NCI-H460 (cell line): ENCODE data around the gene ADAMTS17. TPM values are rescaled to one million over a fixed set of nuclear protein-coding genes. Genes with fewer than 3 reads are reported as not detected.
A peak's percentile ranks its signal among the peaks of the same experiment; 100 is the strongest.

Experiments used
- DNase-seq: peaks from one replicate; pipeline ENCODE4 v3.0.0-alpha.2; 2016; ENCODE audit warnings: low read depth; ENCODE audit errors: extremely low read depth
- polyA plus RNA-seq: library from polyadenylated mRNA; depleted of rRNA; stranded (reverse); fragments of >200 nt; gene quantifications from 2 replicates; pipeline ENCODE4 v1.2.3, GENCODE V29; 2014; cell fraction: nucleus; rRNA removed
- total RNA-seq: library from RNA; depleted of rRNA; stranded (reverse); fragments of >200 nt; shearing (Covaris generic); gene quantifications from 2 replicates; pipeline ENCODE4 v1.2.3, GENCODE V29; 2014; rRNA removed

Gene ADAMTS17, protein sequence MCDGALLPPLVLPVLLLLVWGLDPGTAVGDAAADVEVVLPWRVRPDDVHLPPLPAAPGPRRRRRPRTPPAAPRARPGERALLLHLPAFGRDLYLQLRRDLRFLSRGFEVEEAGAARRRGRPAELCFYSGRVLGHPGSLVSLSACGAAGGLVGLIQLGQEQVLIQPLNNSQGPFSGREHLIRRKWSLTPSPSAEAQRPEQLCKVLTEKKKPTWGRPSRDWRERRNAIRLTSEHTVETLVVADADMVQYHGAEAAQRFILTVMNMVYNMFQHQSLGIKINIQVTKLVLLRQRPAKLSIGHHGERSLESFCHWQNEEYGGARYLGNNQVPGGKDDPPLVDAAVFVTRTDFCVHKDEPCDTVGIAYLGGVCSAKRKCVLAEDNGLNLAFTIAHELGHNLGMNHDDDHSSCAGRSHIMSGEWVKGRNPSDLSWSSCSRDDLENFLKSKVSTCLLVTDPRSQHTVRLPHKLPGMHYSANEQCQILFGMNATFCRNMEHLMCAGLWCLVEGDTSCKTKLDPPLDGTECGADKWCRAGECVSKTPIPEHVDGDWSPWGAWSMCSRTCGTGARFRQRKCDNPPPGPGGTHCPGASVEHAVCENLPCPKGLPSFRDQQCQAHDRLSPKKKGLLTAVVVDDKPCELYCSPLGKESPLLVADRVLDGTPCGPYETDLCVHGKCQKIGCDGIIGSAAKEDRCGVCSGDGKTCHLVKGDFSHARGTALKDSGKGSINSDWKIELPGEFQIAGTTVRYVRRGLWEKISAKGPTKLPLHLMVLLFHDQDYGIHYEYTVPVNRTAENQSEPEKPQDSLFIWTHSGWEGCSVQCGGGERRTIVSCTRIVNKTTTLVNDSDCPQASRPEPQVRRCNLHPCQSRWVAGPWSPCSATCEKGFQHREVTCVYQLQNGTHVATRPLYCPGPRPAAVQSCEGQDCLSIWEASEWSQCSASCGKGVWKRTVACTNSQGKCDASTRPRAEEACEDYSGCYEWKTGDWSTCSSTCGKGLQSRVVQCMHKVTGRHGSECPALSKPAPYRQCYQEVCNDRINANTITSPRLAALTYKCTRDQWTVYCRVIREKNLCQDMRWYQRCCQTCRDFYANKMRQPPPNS
- 0.03 and 0.15 TPM in 2 replicates for total RNA-seq
- 0.31 TPM in 1 of 2 replicates, not detected in the other for polyA plus RNA-seq

DNA sequence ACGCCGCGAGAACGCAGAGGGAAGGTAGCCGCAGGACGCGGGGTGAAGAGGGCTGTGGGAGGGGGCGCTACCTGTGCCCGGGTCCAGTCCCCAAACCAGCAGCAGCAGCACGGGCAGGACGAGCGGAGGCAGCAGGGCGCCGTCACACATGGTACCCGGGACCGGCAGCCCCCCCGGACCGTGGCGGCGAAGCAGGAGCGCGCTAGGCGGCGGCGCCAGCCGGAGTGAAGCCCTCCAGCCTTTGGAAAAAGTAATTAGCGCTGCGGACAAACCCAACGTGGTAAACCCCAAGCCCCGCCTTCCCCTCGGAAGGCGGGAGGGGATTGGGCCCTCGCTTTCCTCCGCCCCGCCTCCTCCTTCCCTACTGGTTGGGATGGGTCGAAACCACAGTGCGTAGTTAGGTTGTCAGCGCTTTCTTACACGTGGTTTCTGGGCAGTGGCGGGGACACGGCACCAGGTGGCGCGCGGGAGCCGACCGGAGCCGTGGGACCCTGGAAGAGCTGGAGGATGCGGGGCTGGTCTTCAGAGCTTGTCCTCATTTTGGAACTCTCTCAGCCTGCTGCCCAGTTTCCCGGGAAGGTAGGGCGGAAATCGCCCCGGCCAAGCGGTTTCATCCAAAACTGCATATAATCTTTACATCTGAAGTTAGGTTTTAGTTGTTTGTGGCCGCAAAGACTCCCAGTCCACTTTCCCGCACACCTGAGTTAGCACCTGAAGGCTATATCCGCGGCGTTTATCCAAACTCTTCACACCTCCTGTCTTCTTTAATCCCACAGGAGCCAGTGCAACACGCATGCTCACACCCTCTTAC, at the start of gene ADAMTS17:
Gene ADAMTS17, minus strand, starts transcription at position 226 of the 811 bp plus-strand sequence. Its CDS starts 76 bp downstream, at position 150.
- DNase-seq: peak; percentile 89

DNA sequence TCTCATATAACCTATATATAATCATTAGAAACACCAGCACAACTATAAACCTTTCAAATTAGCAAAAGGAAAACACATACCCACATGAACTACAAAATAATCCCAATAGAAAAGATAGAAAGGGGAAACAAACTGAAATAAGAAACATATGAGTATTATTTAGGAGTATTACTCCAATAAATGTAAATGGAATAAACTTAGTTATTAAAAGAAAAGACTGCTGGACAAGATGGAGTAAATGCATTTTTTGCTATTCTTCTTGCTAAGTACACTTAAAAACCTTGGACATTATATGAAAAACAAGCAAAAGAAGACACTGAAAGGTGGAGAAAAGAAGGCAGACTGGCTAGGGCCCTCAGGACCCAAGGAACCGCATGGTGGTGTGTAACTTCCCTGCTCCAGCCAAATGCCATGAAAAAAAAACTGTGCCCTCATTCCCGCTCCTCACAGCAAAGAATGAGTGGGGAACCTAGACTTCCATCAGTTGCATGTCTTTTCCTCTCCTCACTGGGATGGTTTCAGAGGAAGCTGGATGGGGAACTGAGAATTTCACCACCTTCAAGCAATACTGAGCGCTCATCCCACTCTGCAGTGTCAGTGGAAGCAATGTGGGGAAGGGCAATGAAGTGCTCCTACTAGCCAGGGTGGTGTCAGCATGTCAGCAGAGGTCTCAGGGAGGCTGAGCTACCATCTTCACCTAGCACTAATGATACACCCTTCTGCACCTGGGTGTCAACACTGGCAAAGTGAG, 43.7 kb upstream of the ADAMTS17 start:
- no peak for DNase-seq

DNA sequence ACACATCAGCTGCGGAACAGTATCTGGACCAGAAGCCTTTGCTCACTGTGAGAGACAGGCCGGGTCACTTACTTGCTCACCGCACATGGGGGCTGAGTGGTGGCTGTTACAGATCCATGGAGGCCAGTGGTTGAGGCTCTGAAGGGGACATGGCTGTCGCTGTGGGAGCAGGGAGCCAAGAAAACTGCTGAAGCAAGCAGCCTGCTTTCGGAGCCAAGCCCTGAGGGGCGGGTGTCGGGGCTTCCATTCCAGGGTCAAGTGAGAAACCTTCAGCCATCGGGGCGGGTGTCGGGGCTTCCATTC, 42.3 kb upstream of the ADAMTS17 start:
- no peak for DNase-seq

DNA sequence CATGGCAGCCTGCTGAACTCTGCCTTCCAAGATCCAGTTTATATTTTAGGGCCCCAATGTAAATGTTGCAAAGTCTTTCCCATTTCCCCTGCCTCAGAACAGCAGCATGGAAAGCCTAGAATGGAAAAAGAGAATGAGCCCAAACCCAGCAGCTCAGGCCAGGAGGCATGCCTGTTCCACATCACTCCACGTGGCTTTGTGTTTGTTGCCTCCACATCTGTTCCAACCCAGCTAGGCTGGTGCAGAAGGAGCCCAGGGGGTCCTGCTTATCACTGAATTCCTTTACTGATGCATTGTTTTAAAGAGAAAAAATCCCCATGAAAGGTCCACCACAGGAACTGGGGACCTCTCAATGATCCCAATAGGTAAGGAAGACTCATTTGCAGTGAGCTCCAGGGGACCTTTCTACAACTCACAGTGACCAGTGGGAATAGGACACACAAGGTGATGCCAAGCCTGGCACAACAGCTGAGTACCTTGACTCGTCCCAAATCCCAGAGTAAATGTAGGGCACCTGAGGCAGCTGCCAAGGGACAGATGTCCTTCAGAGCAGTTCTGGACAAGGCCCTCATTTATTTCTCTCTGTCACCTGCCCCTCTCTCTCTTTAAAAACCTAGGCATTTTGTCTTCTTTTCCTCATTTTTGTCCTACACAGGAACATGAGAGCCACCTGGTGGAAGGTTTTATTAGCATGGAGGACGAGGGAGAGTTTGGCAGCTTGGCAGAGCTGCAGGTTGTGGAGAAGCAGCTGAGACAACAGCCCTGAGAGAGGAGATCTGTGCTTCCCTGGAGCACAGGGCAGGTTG, 41.7 kb upstream of the ADAMTS17 start:
- DNase-seq: peak; percentile 12

DNA sequence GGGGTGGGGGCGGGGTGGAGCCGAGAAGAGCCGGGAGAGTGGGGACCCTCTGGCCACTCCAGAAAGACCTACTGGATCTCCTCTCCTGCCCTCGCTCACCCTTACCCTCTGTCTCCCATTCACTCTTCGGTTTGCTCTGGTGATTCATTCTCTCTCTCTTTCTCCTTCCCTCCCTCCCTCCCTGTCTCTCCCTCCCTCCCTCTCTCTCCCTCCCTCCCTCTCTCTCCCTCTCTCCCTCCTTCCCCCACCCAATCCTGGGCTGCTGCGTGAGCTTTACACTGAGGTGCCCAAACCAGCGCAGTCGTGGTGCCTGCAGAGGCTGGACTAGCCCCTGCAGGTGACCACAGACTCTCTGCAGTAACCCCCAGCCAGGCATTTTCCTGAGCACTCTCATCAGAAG, 32.2 kb upstream of the ADAMTS17 start:
- no peak for DNase-seq

DNA sequence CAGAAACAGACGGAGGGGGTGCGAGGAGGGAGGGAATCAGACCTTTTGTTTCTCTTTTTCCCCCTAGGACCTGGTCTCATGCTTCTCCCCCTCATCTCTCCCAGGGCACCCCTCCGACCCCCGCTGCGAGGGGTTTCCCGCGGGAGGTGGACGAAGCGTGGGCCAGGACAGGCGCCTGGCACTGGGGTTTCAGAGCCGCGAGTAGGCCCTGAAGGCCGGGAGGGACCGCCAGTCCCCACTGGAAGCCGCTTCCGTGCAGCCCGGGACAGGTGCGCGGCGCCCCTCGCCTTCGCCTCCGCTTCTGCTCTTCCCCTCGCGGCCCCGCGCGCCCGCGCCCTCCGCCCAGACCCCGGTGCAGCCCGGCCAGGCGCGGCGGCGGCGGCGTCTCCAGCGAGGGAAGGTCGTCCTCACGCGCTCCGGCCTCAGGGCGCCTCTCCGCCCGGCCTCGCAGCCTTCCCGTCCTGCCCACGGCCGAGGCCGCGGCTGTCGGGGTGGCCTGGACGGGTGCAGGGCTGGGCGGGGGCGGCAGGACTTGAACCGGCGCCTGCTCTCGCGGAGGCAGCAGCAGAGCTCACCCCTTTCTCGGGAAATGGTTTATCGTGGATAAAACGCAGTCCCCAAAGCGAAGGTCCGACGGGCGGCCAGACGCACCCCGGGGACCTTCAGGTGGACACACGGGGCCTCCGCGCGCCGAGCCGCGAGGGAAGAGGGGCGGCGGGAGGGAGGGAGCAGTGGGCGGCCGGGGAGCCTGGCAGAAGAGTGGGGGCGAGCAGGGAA, 31.5 kb upstream of the ADAMTS17 start:
- no peak for DNase-seq

DNA sequence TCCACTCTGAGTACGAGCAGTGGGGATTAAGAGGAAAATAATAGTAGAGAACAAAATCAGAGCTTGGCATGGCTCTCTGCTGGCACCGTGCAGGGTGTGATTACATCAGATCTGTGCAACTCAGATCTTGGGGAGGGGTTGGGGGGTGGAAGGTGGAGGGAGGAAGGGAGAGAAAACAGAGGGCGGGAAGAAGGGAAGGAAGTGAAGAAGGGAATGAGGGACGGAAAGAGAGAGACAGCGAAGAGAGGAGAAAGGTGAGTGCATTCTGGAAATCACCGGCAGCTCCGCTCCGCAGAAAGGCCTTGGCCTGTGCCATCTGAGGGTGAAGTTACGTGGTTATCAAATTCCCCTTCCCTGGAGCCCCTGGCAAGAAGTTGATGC, 31.0 kb upstream of the ADAMTS17 start:
- no peak for DNase-seq

DNA sequence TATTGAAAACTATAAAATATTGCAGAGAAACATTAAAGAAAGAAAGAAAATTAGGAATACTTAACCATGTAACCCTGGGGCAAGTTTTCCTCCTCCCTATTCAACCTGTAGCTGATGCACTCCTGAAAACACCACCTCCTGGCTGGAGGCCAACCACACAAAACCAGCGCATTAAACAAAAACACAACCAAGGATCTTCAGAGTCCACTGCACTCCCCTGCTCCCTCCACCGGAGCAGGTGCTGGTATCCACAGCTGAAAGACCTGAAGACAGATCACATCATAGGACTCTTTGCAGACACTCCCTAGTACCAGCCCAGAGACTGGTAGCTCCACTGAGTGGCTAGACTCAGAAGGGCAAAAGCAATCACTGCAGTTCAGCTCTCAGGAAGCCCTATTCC, 13.6 kb upstream of the ADAMTS17 start:
- DNase-seq: no peak

DNA sequence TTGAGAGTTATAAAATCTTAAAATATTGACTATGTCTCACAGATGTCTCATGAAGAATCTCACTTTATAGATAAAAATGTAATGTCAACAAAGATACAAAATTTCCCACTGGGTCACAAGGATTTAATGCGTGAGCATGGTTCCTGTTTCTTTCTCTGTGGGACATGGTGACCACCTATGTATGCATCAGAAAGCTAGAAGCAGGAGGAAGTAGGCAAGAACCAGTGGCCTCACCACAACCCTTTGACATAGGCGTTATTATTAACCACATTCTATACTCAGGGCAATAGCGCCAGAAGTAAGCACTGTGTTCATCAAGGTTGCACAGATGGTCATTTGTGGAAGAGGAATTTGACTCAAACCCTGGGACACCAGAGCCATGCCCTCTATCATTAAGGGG, 11.7 kb upstream of the ADAMTS17 start:
- DNase-seq: no peak

DNA sequence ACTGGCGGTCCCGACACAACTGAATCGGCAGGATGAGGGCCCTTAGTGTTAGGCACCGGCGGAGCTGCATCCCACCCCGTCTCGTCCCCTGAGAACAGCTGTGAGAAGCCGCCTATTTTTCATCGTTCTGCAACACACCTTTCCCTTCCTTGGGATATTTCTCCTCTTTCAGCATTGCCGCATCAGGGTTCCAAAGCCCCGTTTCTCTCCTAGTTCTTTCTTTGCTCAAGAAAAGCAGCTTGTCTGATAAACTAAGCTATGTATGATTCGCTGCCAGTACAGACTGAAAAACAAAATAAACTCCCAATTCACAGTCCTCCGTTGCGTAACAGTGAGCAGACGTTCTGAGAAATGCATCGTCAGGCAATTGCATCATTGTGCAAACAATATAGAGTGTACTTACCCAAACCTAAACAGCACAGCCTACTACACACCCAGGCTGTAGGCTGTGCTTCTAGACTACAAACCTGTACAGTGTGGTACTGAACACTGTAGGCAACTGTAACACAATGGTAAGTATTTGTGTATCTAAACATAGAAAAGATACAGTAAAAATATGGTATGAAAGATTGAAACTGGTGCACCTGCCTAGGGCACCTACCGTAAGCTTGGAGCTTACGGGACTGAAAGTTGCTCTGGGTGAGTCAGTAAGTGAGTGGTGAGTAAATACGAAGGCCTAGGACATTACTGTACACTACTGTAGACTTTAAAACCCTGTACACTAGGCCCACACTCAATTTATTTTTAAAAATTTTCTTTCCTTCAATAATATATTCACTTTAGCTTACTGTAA, 8.9 kb upstream of the ADAMTS17 start:
- DNase-seq: peak; percentile 82

DNA sequence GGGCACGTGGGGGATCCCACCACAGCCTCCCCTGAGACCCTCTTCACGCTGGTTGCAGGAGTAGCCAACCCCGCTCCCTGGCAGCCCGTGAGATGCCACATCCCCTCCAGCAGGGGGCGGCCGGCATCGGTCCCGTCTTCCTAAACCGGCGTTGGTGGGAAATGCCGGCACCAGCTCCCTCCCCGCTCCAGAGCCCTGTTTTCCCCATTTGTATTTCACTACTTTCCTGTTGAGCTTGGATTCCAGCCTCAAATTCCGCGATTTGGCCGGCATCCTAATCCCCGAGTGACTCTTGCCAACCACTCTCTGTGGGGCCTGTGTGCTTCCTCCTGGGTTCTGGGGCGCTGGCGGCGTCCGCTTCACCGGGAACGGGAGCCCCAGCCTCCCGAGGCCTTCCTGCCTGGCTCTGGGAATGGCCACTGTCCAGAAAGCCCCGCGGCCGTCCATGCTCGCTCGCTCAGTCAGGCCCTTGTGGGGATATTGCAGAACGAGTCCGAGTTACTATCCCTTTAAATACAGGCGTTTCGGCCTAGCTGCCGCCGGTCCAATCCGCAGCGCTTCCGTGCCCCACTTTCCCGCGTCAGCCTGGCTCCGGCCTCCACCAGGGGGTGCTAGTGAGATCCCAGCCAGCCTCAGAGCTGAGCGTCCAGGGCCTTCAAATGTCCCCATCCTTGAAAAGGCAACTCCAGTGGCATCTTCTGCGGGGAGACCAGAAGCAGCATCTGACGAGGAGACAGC, 8.1 kb upstream of the ADAMTS17 start:
- DNase-seq: peak; percentile 88

DNA sequence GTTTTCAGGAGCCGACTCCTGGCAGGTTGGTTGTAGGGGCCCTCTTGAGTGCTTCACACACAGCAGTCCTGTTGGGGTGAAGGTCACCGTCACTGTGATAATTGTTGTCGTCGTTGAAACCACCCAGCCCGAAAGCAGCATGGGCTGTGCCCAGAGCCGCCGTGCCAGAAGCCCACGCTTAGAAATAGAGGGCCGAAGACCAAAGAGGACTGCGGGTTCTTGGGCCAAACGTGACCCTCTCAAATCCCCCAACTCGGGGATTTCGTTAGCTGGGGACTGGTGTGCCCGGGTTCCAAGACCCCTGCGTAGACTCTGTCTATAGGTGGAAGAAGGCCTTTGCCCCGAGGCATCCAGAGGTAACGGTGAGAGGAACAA, 7.5 kb upstream of the ADAMTS17 start:
- no peak for DNase-seq

DNA sequence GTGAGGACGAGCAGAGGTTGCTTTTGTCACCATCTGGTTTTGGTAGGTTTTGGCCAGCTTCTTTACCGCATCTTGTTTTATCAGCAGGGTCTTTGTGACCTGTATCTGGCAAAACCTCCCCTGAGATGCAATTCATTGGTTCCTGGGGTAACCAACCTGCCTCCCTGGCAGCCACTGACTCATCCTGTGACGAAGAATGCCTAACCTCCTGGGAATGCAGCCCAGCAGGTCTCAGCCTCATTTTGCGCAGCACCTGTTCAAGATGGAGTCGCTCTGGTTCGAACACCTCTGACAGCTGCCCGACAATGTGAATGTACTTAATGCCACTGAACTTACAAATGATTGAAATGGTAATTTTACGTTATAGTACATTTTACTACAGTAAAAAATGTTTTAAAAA, 6.8 kb upstream of the ADAMTS17 start:
- no peak for DNase-seq

DNA sequence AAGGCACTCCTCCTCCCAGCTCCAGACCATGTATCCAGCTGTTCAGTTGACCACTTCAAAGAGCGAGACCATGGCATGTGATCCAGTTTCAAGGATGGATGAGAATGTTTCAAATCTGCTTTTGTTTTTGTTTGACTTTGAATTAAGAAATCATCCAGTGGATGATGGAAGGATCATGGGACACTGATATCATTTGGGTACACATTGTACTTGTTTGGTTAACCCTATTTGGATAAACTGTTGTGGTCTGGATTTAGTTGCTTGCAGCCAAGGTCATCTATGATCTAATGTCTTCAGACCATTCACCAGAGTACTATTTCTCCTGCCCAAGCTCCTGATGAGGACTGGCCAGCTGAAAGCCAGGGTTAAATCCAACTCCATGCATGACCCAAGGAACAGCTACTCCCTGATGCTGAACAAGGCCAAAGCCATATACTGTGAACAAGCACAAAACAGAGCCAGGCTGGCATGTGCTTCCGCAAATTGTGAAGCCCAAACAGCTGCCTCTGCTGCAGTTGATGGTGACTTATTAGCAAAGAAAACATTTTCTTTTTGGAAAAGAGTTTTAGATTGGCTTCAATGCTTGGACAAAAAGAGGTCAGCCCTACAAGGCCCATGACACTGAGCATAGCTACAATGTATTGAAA, 5.2 kb upstream of the ADAMTS17 start:
- DNase-seq: no peak

DNA sequence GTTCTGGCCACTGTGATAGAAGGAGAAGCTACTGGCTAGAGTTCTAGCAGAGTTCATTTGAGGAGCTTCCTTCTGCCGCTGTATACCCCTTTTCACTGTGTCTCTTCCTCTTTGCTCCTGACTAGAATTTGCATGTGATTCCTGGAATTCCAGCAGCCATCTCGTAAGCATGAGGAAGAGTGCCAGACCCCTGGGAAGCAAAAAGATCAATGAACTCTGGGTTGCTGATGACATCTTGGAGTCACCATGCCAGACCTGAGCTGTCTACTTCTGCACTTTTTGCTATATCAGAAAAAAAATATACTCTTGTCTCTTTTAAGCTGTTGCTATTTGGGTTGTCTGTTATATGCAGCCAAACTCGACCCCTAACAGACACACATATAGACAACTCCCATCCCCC, 3.7 kb upstream of the ADAMTS17 start:
- no peak for DNase-seq

DNA sequence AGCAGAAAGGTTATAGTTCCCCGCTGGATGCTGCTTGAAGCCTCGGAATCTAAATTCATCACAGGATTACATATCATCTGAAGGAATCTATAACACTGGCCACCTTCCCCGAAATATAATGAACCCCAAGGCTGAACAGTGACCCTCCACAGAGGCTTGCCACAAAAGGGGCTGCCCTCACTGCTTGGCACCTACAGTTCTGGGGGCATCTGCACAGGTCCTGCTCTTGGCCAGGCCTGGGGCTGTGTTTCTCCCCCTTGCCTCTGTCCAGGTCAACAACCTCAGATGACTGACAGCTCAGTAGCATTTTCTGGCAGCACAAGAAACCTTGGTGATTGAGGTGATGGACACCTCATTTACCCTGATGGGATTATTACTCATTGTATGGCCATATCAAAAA, 1.5 kb upstream of the ADAMTS17 start:
- DNase-seq: no peak
